GM18861 (cell line): ENCODE results near the gene SMYD3.
"Not testable (repeated sequence)": the region's sequence is repeated elsewhere in the genome, so short reads cannot be mapped to it uniquely, and the experiment has no call there.

Experiments used
- ATAC-seq: cut with Tn5 transposase; IDR thresholded peaks from one replicate; pipeline ENCODE4 v1.9.1; 2021; ENCODE audit not compliant: unreplicated experiment

SMYD3 gene

GRCh38 chr1:245791410-245792312 is 715.4 kb downstream of the SMYD3 start:
- no peak for ATAC-seq

GRCh38 chr1:245790441-245790840 is 716.6 kb downstream of the SMYD3 start:
- ATAC-seq: no peak

GRCh38 chr1:245788886-245789285 is 718.2 kb downstream of the SMYD3 start:
- no peak for ATAC-seq

- ATAC-seq: no peak
Measured at GRCh38 chr1:245788269-245788668, 718.8 kb downstream of the SMYD3 start.

- ATAC-seq: no peak
Measured at GRCh38 chr1:245786948-245787347, 720.1 kb downstream of the SMYD3 start.

- no peak for ATAC-seq
Measured at GRCh38 chr1:245779797-245780755, 727.0 kb downstream of the SMYD3 start.

- no peak for ATAC-seq
Measured at GRCh38 chr1:245777752-245778151, 729.3 kb downstream of the SMYD3 start.

- ATAC-seq: no peak
Measured at GRCh38 chr1:245776694-245777332, 730.3 kb downstream of the SMYD3 start.

GRCh38 chr1:245776139-245776538 is 730.9 kb downstream of the SMYD3 start:
- ATAC-seq: no peak

- not testable (repeated sequence) for ATAC-seq
Measured at GRCh38 chr1:245774931-245775330, 732.1 kb downstream of the SMYD3 start.

- no peak for ATAC-seq
Measured at GRCh38 chr1:245774196-245774595, 732.9 kb downstream of the SMYD3 start.

GRCh38 chr1:245773344-245773743 is 733.7 kb downstream of the SMYD3 start:
- ATAC-seq: no peak

- no peak for ATAC-seq
Measured at GRCh38 chr1:245772739-245773138, 734.3 kb downstream of the SMYD3 start.

- no peak for ATAC-seq
Measured at GRCh38 chr1:245772325-245772724, 734.8 kb downstream of the SMYD3 start.

- ATAC-seq: no peak
Measured at GRCh38 chr1:245771511-245772281, 735.4 kb downstream of the SMYD3 start.

- no peak for ATAC-seq
Measured at GRCh38 chr1:245770156-245770555, 736.9 kb downstream of the SMYD3 start.

- no peak for ATAC-seq
Measured at GRCh38 chr1:245768596-245768995, 738.5 kb downstream of the SMYD3 start.

GRCh38 chr1:245765230-245766000 is 741.7 kb downstream of the SMYD3 start:
- ATAC-seq: no peak

GRCh38 chr1:245763873-245764331 is 743.2 kb downstream of the SMYD3 start:
- ATAC-seq: no peak
